G401 (cell line): ENCODE data around the gene KLHL18. TPM values are rescaled to one million over a fixed set of nuclear protein-coding genes. Genes with fewer than 3 reads are reported as not detected.

Experiments
- DNase-seq: peaks from one replicate; pipeline ENCODE4 v3.0.0-alpha.2; 2015; ENCODE audit warnings: low spot score
- in situ Hi-C: cut with HindIII; loops from 2 replicates; pipeline ENCODE4 v1.10.0; 2016; ENCODE audit warnings: low sequenced_read_pairs, mixed read lengths
- total RNA-seq: library from RNA; depleted of rRNA; stranded (reverse); fragments of >200 nt; shearing (Covaris generic); gene quantifications from 2 replicates; pipeline ENCODE4 v1.2.3, GENCODE V29; 2014; rRNA removed

KLHL18 gene
- total RNA-seq, 1 experiment from 2014 or later = 19.4 TPM

DNA sequence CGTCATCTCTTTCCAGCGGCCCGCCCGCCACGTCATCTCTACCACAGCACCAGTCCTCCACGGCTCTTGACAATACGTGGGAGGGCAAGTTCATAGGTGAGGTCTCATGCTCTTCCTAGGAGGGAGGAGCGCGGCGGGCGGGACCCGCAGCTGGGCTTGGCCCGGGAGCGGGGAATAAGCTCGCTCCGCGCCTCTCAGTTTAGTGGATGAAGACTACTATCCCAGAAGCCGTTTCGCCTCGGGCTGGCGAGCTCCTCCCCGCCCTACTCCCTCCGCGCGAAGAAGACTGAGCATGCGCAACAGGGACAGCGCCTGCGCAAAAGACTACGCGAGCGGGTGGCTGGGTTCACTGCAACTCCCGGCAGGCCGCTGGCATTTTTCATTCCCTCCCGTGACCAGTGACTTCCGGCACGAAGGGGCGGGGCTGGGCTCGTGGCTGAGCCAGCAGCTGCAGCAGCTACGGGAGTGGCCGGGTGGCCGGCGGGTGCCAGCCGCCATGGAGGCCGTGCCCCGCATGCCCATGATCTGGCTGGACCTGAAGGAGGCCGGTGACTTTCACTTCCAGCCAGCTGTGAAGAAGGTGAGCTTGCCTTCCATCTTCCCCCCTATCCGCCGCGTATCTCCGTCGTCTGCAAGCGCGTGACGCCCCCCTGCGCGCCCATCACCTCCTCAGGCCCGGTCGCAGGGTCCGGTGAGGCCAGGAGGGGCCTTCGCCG lies 98.0 kb downstream of the KLHL18 start, which contains the start of gene PTPN23:
Gene PTPN23 (plus strand): TSS at position 421 of the 716 bp plus-strand sequence. CDS start 76 bp downstream, at position 497.
- DNase-seq = peak; percentile 98
- in situ Hi-C loops = no loop called here

DNA sequence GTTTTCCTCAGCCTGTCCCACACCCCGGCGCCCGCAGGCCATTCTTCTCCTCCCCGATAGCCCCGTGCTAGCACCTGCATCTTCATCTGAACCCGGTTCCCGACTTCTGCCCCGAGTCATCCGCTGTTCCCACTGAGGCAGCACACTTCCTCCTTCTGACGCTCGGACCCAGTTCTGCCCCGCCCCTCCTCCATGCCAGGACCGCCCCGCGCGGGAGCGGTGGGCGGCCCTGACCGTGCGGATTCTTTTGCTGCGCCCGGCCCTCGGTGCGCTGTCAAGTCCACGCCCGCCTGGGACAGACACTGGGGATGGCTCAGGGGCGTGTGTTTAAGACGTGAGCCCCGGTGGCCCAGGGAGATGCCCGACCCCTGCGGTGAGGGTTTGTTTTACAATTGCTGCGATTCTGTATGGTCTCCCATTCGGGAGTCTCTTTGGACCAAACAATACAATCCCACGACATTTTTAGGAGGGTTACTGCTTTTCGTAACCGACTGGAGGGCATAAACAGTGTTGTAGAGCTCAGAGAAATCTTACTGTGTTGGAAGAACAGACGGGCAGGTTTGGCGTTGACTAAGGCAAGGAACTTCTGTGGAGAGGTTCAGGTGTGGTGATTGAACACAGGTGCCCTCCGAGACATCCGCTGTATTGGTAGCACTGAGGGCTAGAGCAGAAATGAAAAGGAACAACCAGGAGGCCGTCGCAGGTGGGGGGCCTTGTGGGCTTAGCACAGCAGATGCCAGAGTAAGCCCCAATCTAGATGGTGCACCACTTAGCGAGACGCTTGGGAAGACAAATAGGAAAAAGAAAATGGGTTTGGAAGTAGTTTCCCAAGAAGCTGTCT lies 98.8 kb downstream of the KLHL18 start:
- in situ Hi-C loops = no loop called here
- DNase-seq = peak; percentile 72

DNA sequence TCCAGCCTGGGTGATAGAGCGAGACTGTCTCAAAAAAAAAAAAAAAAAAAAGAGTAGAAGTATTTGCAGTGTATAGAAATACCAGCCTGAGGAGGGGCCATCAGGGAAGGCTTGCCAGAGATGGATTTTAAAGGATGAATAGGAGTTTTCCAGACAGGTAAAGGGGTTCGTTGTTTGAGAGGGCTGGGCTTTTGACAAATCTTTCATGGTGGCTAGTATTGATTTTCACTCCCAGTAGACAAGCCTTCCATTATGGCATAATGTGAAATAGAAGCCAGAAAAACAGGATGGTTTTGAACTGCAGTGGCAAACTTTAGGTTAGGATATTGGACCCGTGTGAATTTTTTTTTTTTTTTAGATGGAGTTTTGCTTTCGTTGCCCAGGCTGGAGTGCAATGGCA lies 101.7 kb downstream of the KLHL18 start:
- no peak for DNase-seq
- in situ Hi-C loops = no loop called here

DNA sequence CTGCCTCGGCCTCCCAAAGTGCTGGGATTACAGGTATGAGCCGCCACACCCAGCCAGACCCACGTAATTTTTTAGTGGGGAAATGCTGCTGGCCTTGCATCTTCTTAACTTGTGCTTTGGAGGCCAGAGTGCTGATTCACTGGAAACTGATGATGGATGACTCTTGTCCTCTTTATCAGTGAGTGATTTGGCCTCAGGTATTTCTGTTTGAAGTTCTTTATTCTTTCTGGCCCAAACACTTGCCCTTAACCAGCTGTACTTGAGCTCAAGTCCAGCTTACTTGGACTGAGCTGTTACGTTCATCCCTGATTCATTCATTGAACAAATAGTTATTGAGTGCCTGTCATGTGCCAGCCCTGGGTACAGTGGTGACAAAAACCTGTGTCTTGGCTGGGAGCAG lies 102.3 kb downstream of the KLHL18 start:
- in situ Hi-C loops = no loop called here
- DNase-seq = no peak

DNA sequence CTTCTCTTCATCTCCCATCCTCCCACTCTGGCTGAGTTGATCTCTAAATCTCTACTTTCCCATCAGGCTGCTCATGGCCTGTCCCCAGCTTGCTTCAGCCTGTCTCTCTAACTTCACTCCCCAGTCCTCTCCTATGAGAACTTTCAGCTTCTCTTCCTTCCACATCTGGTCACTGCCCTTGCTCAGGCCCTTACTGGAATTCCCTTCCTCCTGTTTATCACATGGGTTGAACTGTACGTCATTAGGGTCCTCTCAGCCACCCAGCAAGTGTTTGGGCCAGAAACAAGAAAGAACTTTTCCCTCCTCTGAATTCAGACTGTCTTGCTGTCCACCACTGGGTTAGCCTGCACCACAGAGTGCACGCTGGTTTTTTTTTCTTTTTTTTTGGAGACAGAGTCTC lies 103.1 kb downstream of the KLHL18 start:
- no peak for DNase-seq
- in situ Hi-C loops = no loop called here

DNA sequence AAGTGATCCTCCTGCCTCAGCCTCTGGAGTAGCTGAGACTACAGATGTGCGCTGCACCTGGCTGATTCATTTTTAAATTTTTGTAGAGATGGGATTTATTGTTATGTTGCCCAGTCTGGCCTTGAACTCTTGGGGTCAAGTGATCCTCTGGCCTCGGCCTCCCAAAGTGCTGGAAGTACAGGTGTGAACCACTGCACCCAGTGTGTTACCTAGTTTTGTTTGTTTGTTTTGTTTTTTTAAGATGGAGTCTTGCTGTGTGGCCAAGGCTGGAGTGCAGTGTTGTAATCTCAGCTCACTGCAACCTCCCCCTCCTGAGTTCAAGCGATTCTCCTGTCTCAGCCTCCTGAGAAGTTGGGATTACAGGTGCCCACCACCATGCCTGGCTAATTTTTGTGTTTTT lies 110.2 kb downstream of the KLHL18 start:
- DNase-seq = no peak
- in situ Hi-C loops = no loop called here

DNA sequence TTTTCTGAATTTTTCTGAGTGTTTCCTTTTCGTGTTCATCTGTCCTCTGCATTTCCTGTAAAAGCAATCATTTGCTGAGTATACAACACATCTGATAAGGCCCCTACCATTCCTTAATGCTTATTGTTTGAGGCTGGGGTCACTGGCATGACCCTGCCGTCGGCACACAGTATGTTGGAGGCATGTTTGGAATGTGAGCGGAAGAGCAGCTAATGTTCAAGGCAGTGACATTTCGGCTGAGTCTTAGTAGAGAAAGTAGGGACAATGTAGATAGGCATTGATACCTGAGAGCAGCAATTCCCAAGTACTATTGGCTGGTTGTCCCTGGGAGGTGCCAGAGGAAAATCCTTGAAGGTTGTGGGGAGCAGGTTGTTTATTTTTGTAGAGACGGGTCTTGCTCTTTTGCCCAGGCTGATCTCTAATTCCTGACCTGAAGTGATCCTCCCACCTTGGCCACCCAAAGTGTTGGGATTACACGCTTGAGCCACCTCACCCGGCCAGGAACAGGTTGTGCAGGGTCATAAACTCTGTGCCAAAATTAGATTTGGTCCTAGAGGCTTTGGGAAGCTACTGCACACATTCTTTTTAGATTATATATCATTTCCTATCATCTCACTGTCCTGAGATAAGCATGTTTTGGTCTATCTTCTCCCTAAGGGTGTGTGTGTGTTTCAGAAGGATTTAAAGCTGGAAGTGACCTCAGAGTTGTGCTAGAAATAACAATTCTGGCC lies 111.6 kb downstream of the KLHL18 start:
- peak; percentile 41 for DNase-seq
- in situ Hi-C loops = no loop called here

DNA sequence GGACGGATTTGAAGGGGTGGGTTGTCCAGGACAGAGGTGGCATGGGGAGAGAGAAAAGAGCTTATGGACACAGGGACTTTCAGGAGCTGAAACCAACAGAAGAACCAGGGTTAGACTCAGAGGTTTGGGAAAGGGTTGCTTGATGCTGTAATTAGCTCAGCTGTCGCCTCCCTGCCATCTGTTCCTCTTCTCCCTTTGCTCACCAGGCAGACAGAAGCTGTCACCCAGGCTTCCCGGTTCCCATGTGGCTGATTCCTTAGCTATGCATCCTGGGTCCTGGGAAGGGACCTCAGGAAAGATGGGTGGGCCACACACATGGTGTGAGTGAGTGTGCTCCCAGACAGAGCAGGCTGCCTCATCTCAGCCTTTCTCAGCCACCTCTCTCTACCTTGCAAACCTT lies 112.1 kb downstream of the KLHL18 start:
- in situ Hi-C loops = no loop called here
- peak; percentile 84 for DNase-seq

Other genes with a start within 250 kb of the KLHL18 start
- gene SETD2, start 118.8 kb upstream of the KLHL18 start, total RNA-seq = 22.2 and 37.0 TPM in 2 replicates
- 2.6 and 17.1 TPM in 2 replicates for gene KIF9, start 145 bp upstream of the KLHL18 start, total RNA-seq
- gene PTPN23, start 98.1 kb downstream of the KLHL18 start, total RNA-seq = 6.6 and 9.0 TPM in 2 replicates
- 62.5 and 81.4 TPM in 2 replicates for gene SCAP, start 193.0 kb downstream of the KLHL18 start, total RNA-seq
- 59.2 and 87.4 TPM in 2 replicates for gene ELP6, start 230.8 kb downstream of the KLHL18 start, total RNA-seq